HEK293 (cell line): ENCODE measurements around the gene BEND3.

Source experiments
- FEZF1 ChIP-seq: fragments of 450-650 bp; formaldehyde crosslinking; IDR thresholded peaks from 2 replicates; pipeline ENCODE4 v1.5.1; 2016; ENCODE audit warnings: missing biosample characterization, missing genetic modification characterization
- KLF8 ChIP-seq: fragments of 450-650 bp; formaldehyde crosslinking; IDR thresholded peaks from 2 replicates; pipeline ENCODE4 v1.5.1; 2016; ENCODE audit warnings: missing biosample characterization, missing genetic modification characterization
- PRDM10 ChIP-seq: fragments of 450-650 bp; formaldehyde crosslinking; IDR thresholded peaks from 2 replicates; pipeline ENCODE4 v1.5.1; 2016; ENCODE audit warnings: missing biosample characterization, missing genetic modification characterization
- PRDM2 ChIP-seq: fragments of 450-650 bp; formaldehyde crosslinking; IDR thresholded peaks from 2 replicates; pipeline ENCODE4 v1.5.1; 2016; ENCODE audit warnings: missing biosample characterization, missing genetic modification characterization, borderline replicate concordance
- SP7 ChIP-seq: fragments of 450-650 bp; formaldehyde crosslinking; IDR thresholded peaks from 2 replicates; pipeline ENCODE4 v1.5.1; 2016; ENCODE audit warnings: missing biosample characterization, missing genetic modification characterization
- YY1 ChIP-seq: fragments of 450-650 bp; formaldehyde crosslinking; IDR thresholded peaks from 2 replicates; pipeline ENCODE4 v1.5.1; 2018; ENCODE audit warnings: missing biosample characterization, missing genetic modification characterization
- YY2 ChIP-seq: fragments of 450-650 bp; formaldehyde crosslinking; IDR thresholded peaks from 2 replicates; pipeline ENCODE4 v1.5.1; 2016; ENCODE audit warnings: missing biosample characterization, missing genetic modification characterization
- ZBTB48 ChIP-seq: fragments of 450-650 bp; formaldehyde crosslinking; IDR thresholded peaks from 2 replicates; pipeline ENCODE4 v1.5.1; 2016; ENCODE audit warnings: missing biosample characterization, missing genetic modification characterization
- ZFP41 ChIP-seq: fragments of 450-650 bp; formaldehyde crosslinking; IDR thresholded peaks from 2 replicates; pipeline ENCODE4 v1.5.1; 2016; ENCODE audit warnings: missing biosample characterization, missing genetic modification characterization, borderline replicate concordance
- ZNF184 ChIP-seq: fragments of 450-650 bp; IDR thresholded peaks from 2 replicates; pipeline ENCODE4 v1.5.1; 2018; ENCODE audit warnings: missing biosample characterization, mild to moderate bottlenecking, missing genetic modification characterization
- ZNF202 ChIP-seq: fragments of 450-650 bp; formaldehyde crosslinking; IDR thresholded peaks from 2 replicates; pipeline ENCODE4 v1.5.1; 2016; ENCODE audit warnings: missing biosample characterization, missing genetic modification characterization, borderline replicate concordance
- ZNF211 ChIP-seq: fragments of 450-650 bp; formaldehyde crosslinking; IDR thresholded peaks from 2 replicates; pipeline ENCODE4 v1.5.1; 2016; ENCODE audit warnings: low read depth, missing biosample characterization, missing genetic modification characterization
- ZNF274 ChIP-seq, 2 experiments: fragments of 200-500 bp in 1 of 2; fragments of 450-650 bp in 1 of 2; sonication (Bioruptor generic) in 1 of 2; formaldehyde crosslinking in 1 of 2; IDR thresholded peaks; 2 replicates each; pipeline versions ENCODE4 v1.5.1 to v1.6.1; 2014 to 2016; ENCODE audit warnings: borderline replicate concordance in 1 of 2, inconsistent platforms in 1 of 2, low read length in 1 of 2, missing biosample characterization in 1 of 2, missing genetic modification characterization in 1 of 2
- ZNF398 ChIP-seq: fragments of 450-650 bp; formaldehyde crosslinking; IDR thresholded peaks from 2 replicates; pipeline ENCODE4 v1.5.1; 2017; ENCODE audit warnings: missing biosample characterization, missing genetic modification characterization
- ZNF571 ChIP-seq: fragments of 450-650 bp; formaldehyde crosslinking; IDR thresholded peaks from 2 replicates; pipeline ENCODE4 v1.5.0; 2017; ENCODE audit warnings: missing biosample characterization, missing genetic modification characterization
- ZNF692 ChIP-seq: fragments of 450-650 bp; formaldehyde crosslinking; IDR thresholded peaks from 2 replicates; pipeline ENCODE4 v1.5.1; 2016; ENCODE audit warnings: missing biosample characterization, missing genetic modification characterization
- ZNF704 ChIP-seq: fragments of 450-650 bp; formaldehyde crosslinking; IDR thresholded peaks from 2 replicates; pipeline ENCODE4 v1.5.1; 2016; ENCODE audit warnings: missing biosample characterization, missing genetic modification characterization
- ZNF76 ChIP-seq: fragments of 450-650 bp; formaldehyde crosslinking; IDR thresholded peaks from 2 replicates; pipeline ENCODE4; 2016; ENCODE audit warnings: low read depth, missing biosample characterization, missing genetic modification characterization, borderline replicate concordance
- ZNF768 ChIP-seq: fragments of 450-650 bp; formaldehyde crosslinking; IDR thresholded peaks from 2 replicates; pipeline ENCODE4 v1.5.1; 2018; ENCODE audit warnings: missing biosample characterization, mild to moderate bottlenecking, missing genetic modification characterization
- ZNF776 ChIP-seq: fragments of 450-650 bp; formaldehyde crosslinking; IDR thresholded peaks from 2 replicates; pipeline ENCODE4 v1.5.0; 2017; ENCODE audit warnings: missing biosample characterization, missing genetic modification characterization, borderline replicate concordance
- ZSCAN18 ChIP-seq: fragments of 450-650 bp; formaldehyde crosslinking; IDR thresholded peaks from 2 replicates; pipeline ENCODE4 v1.5.1; 2016; ENCODE audit warnings: missing biosample characterization, missing genetic modification characterization

The BEND3 gene

GRCh38 chr6:107152638-107153430 is 37.5 kb upstream of the BEND3 start (continued):
- TF ChIP-seq ZFP41: no peak
- no peak for TF ChIP-seq ZNF768 (tag by site-specific recombination)
- no peak for TF ChIP-seq ZNF776
- TF ChIP-seq PRDM2 (tag by site-specific recombination): no peak
- TF ChIP-seq ZNF184: no peak
- no peak for TF ChIP-seq ZNF211
- TF ChIP-seq ZNF274 (IDR thresholded peaks at IDR 0.05; ENCODE audit: low read length): no peak
- no peak for TF ChIP-seq ZNF274 (tag by site-specific recombination; IDR thresholded peaks at IDR 0.05; ENCODE audit: borderline replicate concordance)
- no peak for TF ChIP-seq ZNF692 (tag by site-specific recombination)
- TF ChIP-seq ZNF704: no peak
- no peak for TF ChIP-seq ZSCAN18 (tag by site-specific recombination)
- peak; percentile 66; the same call in 1 of the 2 replicates for TF ChIP-seq FEZF1
- no peak for TF ChIP-seq ZBTB48 (tag by site-specific recombination)
- no peak for TF ChIP-seq YY1 (tag by site-specific recombination)
- no peak for TF ChIP-seq ZNF571 (tag by site-specific recombination)
- TF ChIP-seq ZNF76: no peak
- TF ChIP-seq SP7 (tag by site-specific recombination): peak; percentile 90
- no peak for TF ChIP-seq YY2 (tag by site-specific recombination)
- TF ChIP-seq KLF8: 0 out of 2 replicates have a peak, but pooled peaks have one; percentile 33
- TF ChIP-seq PRDM10 (tag by site-specific recombination): no peak
- no peak for TF ChIP-seq ZNF398
- no peak for TF ChIP-seq ZNF202 (tag by site-specific recombination)
